HL-60/S4 treated with phorbol 12-myristate 13-acetate at 8.2 ng/mL for 4 days and 3 days (cell line): ENCODE results near the gene FOXR1.

Experiments used
- in situ Hi-C: fragments of 300-500 bp; cut with MboI; formaldehyde crosslinking; loops from 2 replicates; pipeline ENCODE4 v1.15.0; 2022; ENCODE audit warnings: low sequenced_read_pairs

The FOXR1 gene

GRCh38 chr11:119025541-119025940 lies 54.0 kb downstream of the FOXR1 start:
- in situ Hi-C loops: no loop called here

GRCh38 chr11:119025978-119026766 lies 54.6 kb downstream of the FOXR1 start:
- in situ Hi-C loops: no loop called here

- in situ Hi-C loops: no loop called here
Observed at GRCh38 chr11:119026970-119027369, 55.4 kb downstream of the FOXR1 start.

GRCh38 chr11:119027561-119028345 lies 56.2 kb downstream of the FOXR1 start:
- in situ Hi-C loops: no loop called here

GRCh38 chr11:119028346-119029068 lies 56.9 kb downstream of the FOXR1 start:
- in situ Hi-C loops: no loop called here

- in situ Hi-C loops: no loop called here
Observed at GRCh38 chr11:119029069-119029339, 57.4 kb downstream of the FOXR1 start.

GRCh38 chr11:119029340-119030028 lies 57.9 kb downstream of the FOXR1 start:
- in situ Hi-C loops: no loop called here

- in situ Hi-C loops: no loop called here
Observed at GRCh38 chr11:119030029-119030328, 58.4 kb downstream of the FOXR1 start.

- in situ Hi-C loops: no loop called here
Observed at GRCh38 chr11:119030329-119031047, 58.9 kb downstream of the FOXR1 start, which contains the start of gene SLC37A4. TSS of gene SLC37A4 (minus strand) at chr11:119030877.
